Measurements from ENCODE around the gene KRT33B. TPM values are rescaled to one million over a fixed set of nuclear protein-coding genes. Genes with fewer than 3 reads are reported as not detected.
"Not testable (repeated sequence)": the region's sequence is repeated elsewhere in the genome, so short reads cannot be mapped to it uniquely, and the experiment has no call there.

The KRT33B gene
- total RNA-seq, 1 experiment from 2014 or later = not detected

- DNase-seq (ENCODE audit: low spot score); in situ Hi-C loops (cut with HindIII; ENCODE audit: low sequenced_read_pairs): not testable (repeated sequence)
These were observed 25.4 kb upstream of the KRT33B start for GRCh38 chr17:41395044-41395443.

GRCh38 chr17:41394254-41394996 is 24.8 kb upstream of the KRT33B start:
- peak; percentile 49 for DNase-seq (ENCODE audit: low spot score)
- in situ Hi-C loops (cut with HindIII; ENCODE audit: low sequenced_read_pairs) = no loop called here

- DNase-seq (ENCODE audit: low spot score) = peak; percentile 4
These were observed 24.2 kb upstream of the KRT33B start for GRCh38 chr17:41393826-41394225.

GRCh38 chr17:41393294-41393693 is 23.7 kb upstream of the KRT33B start:
- in situ Hi-C loops (cut with HindIII; ENCODE audit: low sequenced_read_pairs) = no loop called here
- DNase-seq (ENCODE audit: low spot score) = peak; percentile 49

More at GRCh38 chr17:41393826-41394225, 24.2 kb upstream of the KRT33B start:
- in situ Hi-C loops (cut with HindIII; ENCODE audit: low sequenced_read_pairs) = no loop called here

- DNase-seq (ENCODE audit: low spot score) = no peak
- in situ Hi-C loops (cut with HindIII; ENCODE audit: low sequenced_read_pairs) = no loop called here
These were observed 22.7 kb upstream of the KRT33B start for GRCh38 chr17:41392278-41392677.

- no peak for DNase-seq (ENCODE audit: low spot score)
- in situ Hi-C loops (cut with HindIII; ENCODE audit: low sequenced_read_pairs) = no loop called here
These were observed 21.9 kb upstream of the KRT33B start for GRCh38 chr17:41391535-41391934.

GRCh38 chr17:41390411-41390938 is 20.9 kb upstream of the KRT33B start:
- no peak for DNase-seq (ENCODE audit: low spot score)
- in situ Hi-C loops (cut with HindIII; ENCODE audit: low sequenced_read_pairs) = no loop called here

GRCh38 chr17:41387670-41388069 is 18.1 kb upstream of the KRT33B start:
- in situ Hi-C loops (cut with HindIII; ENCODE audit: low sequenced_read_pairs) = no loop called here
- no peak for DNase-seq (ENCODE audit: low spot score)

- in situ Hi-C loops (cut with HindIII; ENCODE audit: low sequenced_read_pairs) = no loop called here
These were observed 16.6 kb upstream of the KRT33B start for GRCh38 chr17:41386227-41386626.

GRCh38 chr17:41383690-41384089 is 14.1 kb upstream of the KRT33B start:
- in situ Hi-C loops (cut with HindIII; ENCODE audit: low sequenced_read_pairs) = no loop called here
- no peak for DNase-seq (ENCODE audit: low spot score)

More at GRCh38 chr17:41386227-41386626, 16.6 kb upstream of the KRT33B start:
- no peak for DNase-seq (ENCODE audit: low spot score)

- no peak for DNase-seq (ENCODE audit: low spot score)
- in situ Hi-C loops (cut with HindIII; ENCODE audit: low sequenced_read_pairs) = no loop called here
These were observed 12.8 kb upstream of the KRT33B start for GRCh38 chr17:41382394-41382793.

- DNase-seq (ENCODE audit: low spot score); in situ Hi-C loops (cut with HindIII; ENCODE audit: low sequenced_read_pairs): not testable (repeated sequence)
These were observed 12.3 kb upstream of the KRT33B start, which contains the start of gene KRT34 for GRCh38 chr17:41381943-41382342. Gene KRT34, minus strand, starts transcription at chr17:41382306. Its CDS starts 60 bp downstream, at chr17:41382246.

GRCh38 chr17:41380091-41380490 is 10.5 kb upstream of the KRT33B start:
- DNase-seq (ENCODE audit: low spot score); in situ Hi-C loops (cut with HindIII; ENCODE audit: low sequenced_read_pairs): not testable (repeated sequence)

GRCh38 chr17:41377546-41377945 is 7.9 kb upstream of the KRT33B start:
- in situ Hi-C loops (cut with HindIII; ENCODE audit: low sequenced_read_pairs) = no loop called here

GRCh38 chr17:41369023-41369422 is 590 bp downstream of the KRT33B start:
- in situ Hi-C loops (cut with HindIII; ENCODE audit: low sequenced_read_pairs) = no loop called here
- no peak for DNase-seq (ENCODE audit: low spot score)

More at GRCh38 chr17:41377546-41377945, 7.9 kb upstream of the KRT33B start:
- no peak for DNase-seq (ENCODE audit: low spot score)

GRCh38 chr17:41367426-41368075 is 2.1 kb downstream of the KRT33B start:
- DNase-seq (ENCODE audit: low spot score) = no peak
- in situ Hi-C loops (cut with HindIII; ENCODE audit: low sequenced_read_pairs) = no loop called here

- in situ Hi-C loops (cut with HindIII; ENCODE audit: low sequenced_read_pairs) = no loop called here
- no peak for DNase-seq (ENCODE audit: low spot score)
These were observed 3.5 kb downstream of the KRT33B start for GRCh38 chr17:41366070-41366469.

GRCh38 chr17:41363881-41364280 is 5.7 kb downstream of the KRT33B start:
- no peak for DNase-seq (ENCODE audit: low spot score)
- in situ Hi-C loops (cut with HindIII; ENCODE audit: low sequenced_read_pairs) = no loop called here

- no peak for DNase-seq (ENCODE audit: low spot score)
- in situ Hi-C loops (cut with HindIII; ENCODE audit: low sequenced_read_pairs) = no loop called here
These were observed 9.2 kb downstream of the KRT33B start for GRCh38 chr17:41360296-41360995.

- in situ Hi-C loops (cut with HindIII; ENCODE audit: low sequenced_read_pairs) = no loop called here
- no peak for DNase-seq (ENCODE audit: low spot score)
These were observed 15.1 kb downstream of the KRT33B start for GRCh38 chr17:41354536-41354935.
